ENCODE results near the gene ASTN2.

GRCh38 chr9:116643691-116644090, 771.2 kb downstream of the ASTN2 start:
- TF ChIP-seq, protein P1, sequence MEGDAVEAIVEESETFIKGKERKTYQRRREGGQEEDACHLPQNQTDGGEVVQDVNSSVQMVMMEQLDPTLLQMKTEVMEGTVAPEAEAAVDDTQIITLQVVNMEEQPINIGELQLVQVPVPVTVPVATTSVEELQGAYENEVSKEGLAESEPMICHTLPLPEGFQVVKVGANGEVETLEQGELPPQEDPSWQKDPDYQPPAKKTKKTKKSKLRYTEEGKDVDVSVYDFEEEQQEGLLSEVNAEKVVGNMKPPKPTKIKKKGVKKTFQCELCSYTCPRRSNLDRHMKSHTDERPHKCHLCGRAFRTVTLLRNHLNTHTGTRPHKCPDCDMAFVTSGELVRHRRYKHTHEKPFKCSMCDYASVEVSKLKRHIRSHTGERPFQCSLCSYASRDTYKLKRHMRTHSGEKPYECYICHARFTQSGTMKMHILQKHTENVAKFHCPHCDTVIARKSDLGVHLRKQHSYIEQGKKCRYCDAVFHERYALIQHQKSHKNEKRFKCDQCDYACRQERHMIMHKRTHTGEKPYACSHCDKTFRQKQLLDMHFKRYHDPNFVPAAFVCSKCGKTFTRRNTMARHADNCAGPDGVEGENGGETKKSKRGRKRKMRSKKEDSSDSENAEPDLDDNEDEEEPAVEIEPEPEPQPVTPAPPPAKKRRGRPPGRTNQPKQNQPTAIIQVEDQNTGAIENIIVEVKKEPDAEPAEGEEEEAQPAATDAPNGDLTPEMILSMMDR (IDR thresholded peaks at IDR 0.05), result no peak
- TF ChIP-seq POLR2AphosphoS5 (IDR thresholded peaks at IDR 0.05), result no peak

Data from prostate gland (tissue), 2 donors.